Measurements from ENCODE around the gene GLDN.

- no peak for TF ChIP-seq GATA1 (IDR thresholded peaks at IDR 0.05; ENCODE audit: low read depth, low read length)
- TF ChIP-seq POLR2A (IDR thresholded peaks at IDR 0.05; ENCODE audit: low read length): no peak
These were observed 37.9 kb downstream of the GLDN start for GRCh38 chr15:51379390-51379789.

Measured in erythroblast (primary cell).